ENCODE data around the gene TRMT11. TPM values are rescaled to one million over a fixed set of nuclear protein-coding genes. Genes with fewer than 3 reads are reported as not detected.

TRMT11 gene
- total and polyA plus RNA-seq, 9 of the 15 experiments (the other 6 are each of a cell fraction or from before 2014, with no cell fraction given) = 38.8 to 88.0 (median 59.8) TPM

DNA sequence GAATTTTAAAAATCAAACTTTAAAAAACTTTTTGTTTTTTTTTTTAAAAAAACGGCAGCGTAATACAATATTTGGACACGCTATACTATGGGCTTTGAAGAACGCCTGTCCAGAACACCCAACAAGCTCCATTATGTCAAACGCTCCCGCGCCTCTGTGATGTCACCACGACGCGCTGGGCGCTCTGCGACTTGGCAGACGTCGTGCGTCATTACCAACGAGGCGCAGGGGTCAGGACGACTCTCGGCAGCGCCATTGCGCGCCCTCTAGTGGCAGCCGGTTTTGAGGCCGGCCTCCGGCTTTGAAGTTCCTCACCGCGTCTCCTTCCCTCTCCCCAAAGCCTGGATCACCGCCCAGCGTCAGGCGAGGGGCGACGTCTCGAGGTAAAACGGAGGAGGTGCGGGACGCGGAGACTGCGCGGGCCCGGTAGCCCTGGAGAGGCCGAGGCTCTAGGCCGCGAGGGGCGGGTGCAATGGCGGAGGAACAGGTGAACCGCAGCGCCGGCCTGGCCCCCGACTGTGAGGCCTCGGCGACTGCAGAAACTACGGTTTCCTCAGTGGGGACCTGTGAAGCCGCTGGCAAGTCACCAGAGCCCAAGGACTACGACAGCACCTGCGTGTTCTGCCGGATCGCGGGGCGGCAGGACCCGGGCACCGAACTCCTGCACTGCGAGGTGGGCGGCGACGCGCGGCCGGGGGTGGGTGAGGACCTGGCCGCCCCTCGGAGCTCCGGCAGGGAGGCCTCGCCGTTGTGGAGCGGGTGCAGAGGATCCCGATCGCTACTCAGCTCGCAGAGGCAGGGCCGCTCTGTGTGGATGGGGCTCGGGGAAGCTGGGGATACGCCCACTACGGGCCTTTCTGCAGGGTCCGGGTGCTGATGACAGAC, 29.6 kb upstream of the TRMT11 start, which contains the start of gene HINT3 (continued):
- TF ChIP-seq, protein P1, sequence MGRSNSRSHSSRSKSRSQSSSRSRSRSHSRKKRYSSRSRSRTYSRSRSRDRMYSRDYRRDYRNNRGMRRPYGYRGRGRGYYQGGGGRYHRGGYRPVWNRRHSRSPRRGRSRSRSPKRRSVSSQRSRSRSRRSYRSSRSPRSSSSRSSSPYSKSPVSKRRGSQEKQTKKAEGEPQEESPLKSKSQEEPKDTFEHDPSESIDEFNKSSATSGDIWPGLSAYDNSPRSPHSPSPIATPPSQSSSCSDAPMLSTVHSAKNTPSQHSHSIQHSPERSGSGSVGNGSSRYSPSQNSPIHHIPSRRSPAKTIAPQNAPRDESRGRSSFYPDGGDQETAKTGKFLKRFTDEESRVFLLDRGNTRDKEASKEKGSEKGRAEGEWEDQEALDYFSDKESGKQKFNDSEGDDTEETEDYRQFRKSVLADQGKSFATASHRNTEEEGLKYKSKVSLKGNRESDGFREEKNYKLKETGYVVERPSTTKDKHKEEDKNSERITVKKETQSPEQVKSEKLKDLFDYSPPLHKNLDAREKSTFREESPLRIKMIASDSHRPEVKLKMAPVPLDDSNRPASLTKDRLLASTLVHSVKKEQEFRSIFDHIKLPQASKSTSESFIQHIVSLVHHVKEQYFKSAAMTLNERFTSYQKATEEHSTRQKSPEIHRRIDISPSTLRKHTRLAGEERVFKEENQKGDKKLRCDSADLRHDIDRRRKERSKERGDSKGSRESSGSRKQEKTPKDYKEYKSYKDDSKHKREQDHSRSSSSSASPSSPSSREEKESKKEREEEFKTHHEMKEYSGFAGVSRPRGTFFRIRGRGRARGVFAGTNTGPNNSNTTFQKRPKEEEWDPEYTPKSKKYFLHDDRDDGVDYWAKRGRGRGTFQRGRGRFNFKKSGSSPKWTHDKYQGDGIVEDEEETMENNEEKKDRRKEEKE (IDR thresholded peaks at IDR 0.05; ENCODE audit: borderline replicate concordance in 1 of 2, control insufficient read depth in 1 of 2, low read depth in 2 of 2, low read length in 1 of 2) = peak in 1 of 2 experiments; percentile 85; a peak in 1 of 4 replicates
- TF ChIP-seq ZEB2 (IDR thresholded peaks at IDR 0.05) (peak; percentile 28; the same call in 1 of the 2 replicates), PRMT5 (CRISPR knock-in tag; IDR thresholded peaks at IDR 0.05) (no peak), HSF4 (CRISPR knock-in tag; IDR thresholded peaks at IDR 0.05; ENCODE audit: borderline replicate concordance) (no peak), ZNF77 (CRISPR knock-in tag; IDR thresholded peaks at IDR 0.05) (no peak), ZC3H11A (IDR thresholded peaks at IDR 0.05; ENCODE audit: low read depth, low read length) (peak; percentile 59; the same call in 1 of the 2 replicates), ZNF124 (CRISPR knock-in tag; IDR thresholded peaks at IDR 0.05) (no peak), ZFP36 (IDR thresholded peaks at IDR 0.05; ENCODE audit: low read depth, low read length, partially characterized antibody) (peak; percentile 17), FOS (IDR thresholded peaks at IDR 0.05; ENCODE audit: extremely low read depth, insufficient read length) (no peak), ZNF324 (CRISPR knock-in tag; IDR thresholded peaks at IDR 0.05) (no peak), ZNF76 (CRISPR knock-in tag; IDR thresholded peaks at IDR 0.05; ENCODE audit: borderline replicate concordance) (no peak), KLF1 (tag; IDR thresholded peaks at IDR 0.05) (peak; percentile 52; the same call in 1 of the 2 replicates), ZFP1 (CRISPR knock-in tag; IDR thresholded peaks at IDR 0.05) (no peak), DIDO1 (tag; IDR thresholded peaks at IDR 0.05; ENCODE audit: low read depth) (peak; percentile 60; the same call in 1 of the 2 replicates), POLR2AphosphoS2 (IDR thresholded peaks at IDR 0.05; ENCODE audit: low read length) (no peak), U2AF2 (optimal IDR thresholded peaks at IDR 0.05; ENCODE audit: low read depth, low read length) (no peak), HDAC8 (tag; IDR thresholded peaks at IDR 0.05) (0 out of 2 replicates have a peak, but pooled peaks have one; percentile 46), NEUROD1 (IDR thresholded peaks at IDR 0.05; ENCODE audit: borderline replicate concordance, low read depth, low read length, partially characterized antibody) (peak; percentile 72), NCOR1 (IDR thresholded peaks at IDR 0.05) (peak; percentile 62), PML (IDR thresholded peaks at IDR 0.05; ENCODE audit: low read length) (peak; percentile 76)
- TF ChIP-seq, protein P2, sequence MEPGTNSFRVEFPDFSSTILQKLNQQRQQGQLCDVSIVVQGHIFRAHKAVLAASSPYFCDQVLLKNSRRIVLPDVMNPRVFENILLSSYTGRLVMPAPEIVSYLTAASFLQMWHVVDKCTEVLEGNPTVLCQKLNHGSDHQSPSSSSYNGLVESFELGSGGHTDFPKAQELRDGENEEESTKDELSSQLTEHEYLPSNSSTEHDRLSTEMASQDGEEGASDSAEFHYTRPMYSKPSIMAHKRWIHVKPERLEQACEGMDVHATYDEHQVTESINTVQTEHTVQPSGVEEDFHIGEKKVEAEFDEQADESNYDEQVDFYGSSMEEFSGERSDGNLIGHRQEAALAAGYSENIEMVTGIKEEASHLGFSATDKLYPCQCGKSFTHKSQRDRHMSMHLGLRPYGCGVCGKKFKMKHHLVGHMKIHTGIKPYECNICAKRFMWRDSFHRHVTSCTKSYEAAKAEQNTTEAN (CRISPR knock-in tag; IDR thresholded peaks at IDR 0.05) = peak; percentile 55; the same call in 1 of the 2 replicates
- TF ChIP-seq, protein P3, sequence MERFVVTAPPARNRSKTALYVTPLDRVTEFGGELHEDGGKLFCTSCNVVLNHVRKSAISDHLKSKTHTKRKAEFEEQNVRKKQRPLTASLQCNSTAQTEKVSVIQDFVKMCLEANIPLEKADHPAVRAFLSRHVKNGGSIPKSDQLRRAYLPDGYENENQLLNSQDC (CRISPR knock-in tag; IDR thresholded peaks at IDR 0.05) = no peak
- TF ChIP-seq, protein P4, sequence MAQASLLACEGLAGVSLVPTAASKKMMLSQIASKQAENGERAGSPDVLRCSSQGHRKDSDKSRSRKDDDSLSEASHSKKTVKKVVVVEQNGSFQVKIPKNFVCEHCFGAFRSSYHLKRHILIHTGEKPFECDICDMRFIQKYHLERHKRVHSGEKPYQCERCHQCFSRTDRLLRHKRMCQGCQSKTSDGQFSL (CRISPR knock-in tag; IDR thresholded peaks at IDR 0.05) = no peak; the same call in 1 of the 2 replicates
- TF ChIP-seq, protein P4 (tag; IDR thresholded peaks at IDR 0.05) = no peak

Data from K562 (cell line).